Measurements from ENCODE around the gene ZNF570.

The ZNF570 gene

GRCh38 chr19:37468961-37469777, at the start of gene ZNF570:
ZNF570 (plus strand) TSS chr19:37469356; CDS start chr19:37470355, 999 bp downstream.
- DNase-seq: peak; percentile 49 to 93 (median 73)

DNA sequence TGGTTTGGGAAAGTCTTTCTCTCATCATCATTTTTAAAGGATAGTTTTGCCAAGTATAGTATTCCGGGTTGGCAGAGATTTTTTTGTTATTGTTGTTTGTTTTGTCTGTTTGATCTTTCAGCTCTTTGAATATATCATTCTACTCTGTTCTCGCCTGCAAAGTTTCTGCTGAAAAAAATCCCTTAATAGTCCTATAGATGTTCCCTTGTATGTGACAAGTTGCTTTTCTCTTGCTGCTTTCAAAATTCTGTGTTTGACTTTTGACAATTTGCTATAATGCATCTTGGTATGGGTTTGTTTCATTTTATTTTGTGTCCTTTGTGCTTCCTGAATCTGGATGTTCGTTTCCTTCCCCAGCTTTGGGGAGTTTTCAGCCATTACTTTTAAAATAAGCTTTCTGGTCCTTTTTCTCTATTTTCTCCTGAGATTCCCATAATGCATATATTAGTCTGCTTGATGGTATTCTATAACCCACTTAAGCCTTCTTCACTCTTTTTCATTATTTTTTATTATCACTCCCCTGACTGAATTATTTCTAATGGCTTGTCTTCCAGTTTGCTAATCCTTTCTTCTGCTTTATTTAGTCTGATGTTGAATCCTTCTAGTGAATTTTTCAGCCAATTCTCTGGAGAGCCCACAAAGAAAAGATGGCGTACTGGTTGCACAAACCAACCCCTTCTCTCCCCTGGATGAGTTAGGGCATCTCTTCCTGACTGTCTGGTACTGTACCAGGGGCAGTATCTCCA, 16.5 kb upstream of the ZNF570 start:
- DNase-seq: no peak

DNA sequence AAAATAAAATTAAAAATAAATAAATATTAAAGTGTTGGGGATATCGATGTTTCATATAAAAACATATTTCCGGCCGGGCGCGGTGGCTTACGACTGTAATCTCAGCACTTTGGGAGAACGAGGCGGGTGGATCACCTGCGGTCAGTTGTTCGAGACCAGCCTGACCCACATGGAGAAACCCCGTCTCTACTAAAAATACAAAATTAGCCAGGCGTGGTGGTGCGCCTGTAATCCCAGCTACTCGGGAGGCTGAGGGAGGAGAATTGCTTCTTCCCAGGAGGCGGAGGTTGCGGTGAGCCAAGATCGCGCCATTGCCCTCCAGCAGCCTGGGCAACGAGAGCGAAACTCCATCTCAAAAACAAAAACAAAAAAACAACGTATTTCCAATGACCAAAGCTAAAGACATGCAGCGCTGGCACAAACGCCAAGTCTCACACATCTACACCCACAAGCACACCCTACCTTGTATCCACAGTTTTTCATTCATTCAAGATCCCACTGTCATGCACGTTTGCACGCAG, 2.8 kb upstream of the ZNF570 start:
- DNase-seq: no peak

GRCh38 chr19:37466798-37467607, 2.2 kb upstream of the ZNF570 start, which contains the start of gene ZNF569:
ZNF569 (minus strand) TSS chr19:37467444; CDS start chr19:37444921, 22,523 bp downstream.
- DNase-seq: peak; percentile 72 to 93 (median 78)

DNA sequence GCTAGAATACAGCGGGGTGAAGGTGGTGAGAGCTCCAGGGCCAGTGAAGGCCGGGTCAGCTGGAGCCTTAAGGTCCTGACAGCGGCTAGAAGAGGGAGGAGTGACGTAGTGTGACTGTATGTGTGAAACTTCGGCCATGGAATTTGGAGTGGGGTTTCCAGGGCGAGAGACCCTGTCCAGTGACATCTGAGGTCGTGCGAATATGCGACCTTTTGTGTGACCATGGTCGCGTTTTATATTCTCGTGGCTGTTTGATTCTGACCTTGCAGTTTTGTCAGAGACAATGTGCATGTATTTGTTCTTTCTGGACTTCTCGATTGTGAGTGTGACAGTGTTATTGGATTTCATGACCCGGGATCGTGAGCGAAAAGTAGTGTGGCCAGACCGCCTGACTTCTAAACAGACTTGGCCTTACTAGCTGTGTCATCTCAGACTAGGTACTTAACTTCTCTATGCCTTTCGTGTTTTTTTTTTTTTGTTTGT, 1.5 kb upstream of the ZNF570 start:
- DNase-seq: no peak

- DNase-seq: no peak
These were observed 1.1 kb downstream of the ZNF570 start for GRCh38 chr19:37470216-37470615.

GRCh38 chr19:37472165-37472564, 3.0 kb downstream of the ZNF570 start:
- no peak for DNase-seq

GRCh38 chr19:37484406-37485168, 15.4 kb downstream of the ZNF570 start:
- no peak for DNase-seq

DNA sequence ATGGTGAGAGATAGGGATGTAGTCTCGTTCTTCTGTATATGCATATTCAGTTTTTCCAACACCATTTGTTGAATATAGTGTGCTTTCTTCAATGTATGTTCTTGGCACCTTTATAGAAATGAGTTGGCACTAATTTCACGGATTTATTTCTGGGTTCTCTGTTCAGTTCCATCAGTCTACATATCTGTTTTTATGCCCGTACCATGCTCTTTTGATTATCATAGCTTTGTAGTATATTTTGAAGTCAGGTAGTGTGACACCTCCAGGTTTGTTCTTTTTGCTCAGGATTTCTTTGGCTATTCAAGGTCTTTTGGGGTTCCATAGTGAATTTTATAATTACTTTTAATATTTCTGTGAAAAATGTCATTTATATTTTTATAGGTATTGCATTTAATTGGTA, 23.1 kb downstream of the ZNF570 start:
- DNase-seq: no peak

DNA sequence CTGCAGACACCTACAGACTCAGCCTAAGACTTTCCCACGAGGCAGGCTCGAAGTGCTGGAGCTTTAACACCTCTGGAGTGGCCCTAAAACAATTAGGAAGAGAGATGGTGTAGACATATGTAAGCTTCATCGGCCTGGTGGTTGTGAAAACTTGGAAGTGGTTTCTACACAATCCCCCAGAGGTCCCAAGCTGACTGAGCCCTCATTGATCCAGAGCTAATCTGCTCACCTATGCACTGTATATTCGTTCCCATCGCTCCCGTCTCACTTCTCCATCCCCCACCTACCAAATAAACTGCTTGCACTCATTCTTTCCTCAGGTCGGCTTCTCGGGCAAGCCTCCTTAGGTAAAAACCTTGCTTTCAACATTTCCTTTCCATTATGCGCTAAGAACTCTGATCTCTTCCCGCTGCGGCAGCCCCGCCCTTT, 36.8 kb downstream of the ZNF570 start:
- DNase-seq: peak in 1 of 3 experiments; percentile 81

DNA sequence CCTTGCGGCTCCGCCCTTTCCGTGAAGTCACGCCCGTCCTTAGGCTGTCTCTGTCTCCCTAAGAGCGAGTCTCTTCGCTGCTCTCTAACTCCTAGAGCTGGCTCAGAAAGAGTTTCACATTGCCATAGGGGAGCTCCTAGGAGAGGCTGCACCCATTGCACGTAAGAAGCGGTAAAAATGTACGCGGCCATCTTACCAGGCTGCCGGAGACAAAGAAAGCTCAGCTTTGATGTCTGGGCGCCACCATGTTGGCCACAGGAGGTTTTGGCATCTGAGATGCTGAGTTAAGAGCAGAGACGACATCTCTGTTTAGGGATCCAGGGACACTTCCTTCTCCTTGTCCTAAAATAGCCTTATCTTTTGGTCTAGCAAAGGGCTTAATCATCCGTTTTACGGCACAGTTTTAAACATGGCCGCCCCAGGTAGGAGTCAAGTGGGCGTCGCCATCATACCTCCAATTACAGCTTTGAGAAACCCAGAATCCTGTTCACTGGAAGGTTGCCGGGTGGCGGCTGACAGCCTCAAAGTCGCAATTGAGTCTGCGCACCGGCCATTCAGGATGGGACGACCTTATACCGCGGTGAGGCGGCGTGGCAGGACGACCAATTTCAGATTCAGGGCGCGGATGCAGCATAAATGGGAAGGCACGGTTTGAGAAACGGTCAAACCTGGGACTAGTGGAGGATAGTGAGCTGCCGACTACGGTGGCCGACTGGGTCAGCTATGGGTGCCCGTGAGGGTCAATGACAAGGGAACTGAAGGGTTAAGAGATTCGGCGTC, 37.4 kb downstream of the ZNF570 start, which contains the start of gene ZNF793:
Gene ZNF793 (plus strand): TSS at position 553 of the 780 bp plus-strand sequence. CDS start 16,501 bp downstream, outside the sequence.
- DNase-seq: peak; percentile 96 to 97 (median 96)

GRCh38 chr19:37507167-37507464, 38.0 kb downstream of the ZNF570 start:
- no peak for DNase-seq

DNA sequence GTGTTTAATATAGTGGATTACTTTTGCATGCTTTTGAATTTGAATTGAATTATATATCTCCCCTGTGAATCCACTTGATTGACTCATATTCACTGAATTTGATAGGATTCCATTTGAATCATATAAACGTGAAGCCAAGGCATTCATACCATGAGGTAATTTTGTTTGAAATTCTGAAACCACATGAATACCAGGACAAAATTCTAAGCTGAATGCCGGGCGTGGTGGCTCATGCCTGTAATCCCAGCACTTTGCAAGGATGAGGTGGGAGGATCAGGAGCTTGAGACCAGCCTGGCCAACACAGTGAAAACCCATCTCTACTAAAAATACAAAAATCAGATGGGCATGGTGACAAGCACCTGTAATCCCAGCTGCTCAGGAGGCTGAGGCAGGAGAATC, 42.0 kb downstream of the ZNF570 start:
- DNase-seq: no peak

DNA sequence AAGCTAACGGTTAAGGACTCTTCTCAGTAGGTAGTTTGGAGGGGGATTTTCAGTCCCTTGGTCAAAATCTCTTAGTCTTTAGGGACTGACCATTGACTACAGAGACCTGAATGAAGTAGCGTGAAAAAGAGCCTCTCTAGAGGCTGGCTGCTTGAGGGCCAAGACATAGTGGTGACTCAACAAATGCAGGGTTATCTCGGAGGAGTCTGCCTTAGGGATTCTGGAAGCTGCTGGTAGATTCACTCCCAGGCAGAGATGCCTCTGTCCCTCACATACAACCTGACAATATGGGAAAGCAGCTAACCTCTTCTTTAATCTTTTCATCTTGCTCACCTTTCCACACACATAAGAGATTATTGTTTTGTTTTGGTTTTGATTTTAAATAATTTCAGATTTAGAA, 42.7 kb downstream of the ZNF570 start:
- no peak for DNase-seq

DNA sequence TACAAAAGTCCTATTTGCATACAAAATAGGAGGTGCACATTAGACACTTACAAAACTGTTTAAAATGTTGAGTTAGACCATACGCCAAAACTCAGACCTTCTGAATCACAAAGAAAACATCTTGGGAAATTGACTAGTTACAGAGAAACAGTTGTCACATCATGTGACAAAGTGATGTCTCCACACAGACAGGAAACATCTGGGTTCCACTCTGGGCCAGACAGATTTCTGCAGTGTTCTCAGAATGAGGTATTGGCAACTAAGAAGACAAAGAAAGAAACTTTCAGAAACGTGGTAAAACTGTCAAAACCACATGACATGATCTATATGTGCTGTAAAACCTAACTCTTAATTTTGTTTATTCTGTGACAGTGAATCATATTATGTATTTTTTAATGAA, 44.2 kb downstream of the ZNF570 start:
- DNase-seq: no peak

DNA sequence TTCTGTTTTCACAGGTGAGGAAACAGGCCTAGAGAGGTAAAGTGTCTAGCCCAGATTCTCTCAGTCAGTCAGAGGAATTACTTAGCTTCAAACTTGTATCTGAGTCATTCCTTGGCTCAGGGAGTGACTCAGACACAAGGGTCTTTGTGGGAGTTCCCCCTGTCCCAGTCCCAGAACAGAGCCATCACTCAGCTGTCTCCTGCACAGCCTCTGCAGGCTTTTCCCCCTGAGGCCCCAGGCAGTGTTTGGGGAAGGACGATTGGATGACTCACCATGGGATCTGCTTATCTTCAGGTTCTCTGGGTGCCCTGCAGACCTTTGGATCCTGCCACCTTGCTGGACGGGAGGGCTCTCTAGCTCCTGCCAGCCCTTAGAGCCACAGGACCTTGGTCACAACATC, 50.7 kb downstream of the ZNF570 start:
- no peak for DNase-seq

- DNase-seq: no peak
These were observed 68.3 kb downstream of the ZNF570 start for GRCh38 chr19:37537391-37537947.
